OCI-LY3 (cell line): ENCODE data around the gene SEMA6A.

Source experiments
- EZH2phosphoT487 ChIP-seq: fragments of 200-600 bp; shearing (Covaris generic); IDR thresholded peaks from 2 replicates; pipeline ENCODE4 v1.6.1; 2018; ENCODE audit warnings: antibody characterized with exemption, mixed run types, low read depth
- TF ChIP-seq, protein P1 (sequence below): fragments of 200-600, 300-600 bp; sonication (generic); IDR thresholded peaks from 2 replicates; pipeline ENCODE4 v1.5.1; 2014; ENCODE audit warnings: antibody characterized with exemption, low read length, low read depth

DNA sequence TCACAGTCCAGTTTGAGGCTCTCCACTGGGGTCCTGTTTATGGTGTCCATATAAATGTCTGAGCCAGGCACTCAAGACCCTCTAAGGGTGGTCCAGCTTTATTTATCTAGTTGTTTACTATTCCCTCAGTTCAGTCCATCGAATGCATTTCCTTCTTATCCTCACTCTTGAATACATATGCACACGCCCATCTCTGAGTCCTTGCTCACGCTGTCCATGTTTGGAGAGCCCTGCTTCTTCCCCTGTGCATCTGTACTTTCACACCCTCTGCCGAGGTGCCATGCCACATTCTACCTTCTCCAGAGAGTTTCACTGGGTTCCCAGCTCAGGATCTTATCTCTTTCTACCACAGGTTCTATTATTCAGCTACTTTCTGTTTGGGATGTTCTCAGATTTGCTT is 30.2 kb upstream of the SEMA6A start:
- TF ChIP-seq, protein P1, sequence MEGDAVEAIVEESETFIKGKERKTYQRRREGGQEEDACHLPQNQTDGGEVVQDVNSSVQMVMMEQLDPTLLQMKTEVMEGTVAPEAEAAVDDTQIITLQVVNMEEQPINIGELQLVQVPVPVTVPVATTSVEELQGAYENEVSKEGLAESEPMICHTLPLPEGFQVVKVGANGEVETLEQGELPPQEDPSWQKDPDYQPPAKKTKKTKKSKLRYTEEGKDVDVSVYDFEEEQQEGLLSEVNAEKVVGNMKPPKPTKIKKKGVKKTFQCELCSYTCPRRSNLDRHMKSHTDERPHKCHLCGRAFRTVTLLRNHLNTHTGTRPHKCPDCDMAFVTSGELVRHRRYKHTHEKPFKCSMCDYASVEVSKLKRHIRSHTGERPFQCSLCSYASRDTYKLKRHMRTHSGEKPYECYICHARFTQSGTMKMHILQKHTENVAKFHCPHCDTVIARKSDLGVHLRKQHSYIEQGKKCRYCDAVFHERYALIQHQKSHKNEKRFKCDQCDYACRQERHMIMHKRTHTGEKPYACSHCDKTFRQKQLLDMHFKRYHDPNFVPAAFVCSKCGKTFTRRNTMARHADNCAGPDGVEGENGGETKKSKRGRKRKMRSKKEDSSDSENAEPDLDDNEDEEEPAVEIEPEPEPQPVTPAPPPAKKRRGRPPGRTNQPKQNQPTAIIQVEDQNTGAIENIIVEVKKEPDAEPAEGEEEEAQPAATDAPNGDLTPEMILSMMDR = no peak
- no peak for TF ChIP-seq EZH2phosphoT487
